Progenitor cell of endocrine pancreas (in vitro differentiated cells): Measurements from ENCODE around the gene TFF2. TPM values are rescaled to one million over a fixed set of nuclear protein-coding genes. Genes with fewer than 3 reads are reported as not detected.

Source experiments
- DNase-seq: peaks from one replicate; pipeline ENCODE4 v3.0.0; 2021; ENCODE audit warnings: low spot score; ENCODE audit not compliant: unreplicated experiment
- H3K27ac Mint-ChIP-seq: 2 replicates; pipeline ENCODE4 v1.8.0; 2021; ENCODE audit warnings: mild to moderate bottlenecking, moderate library complexity, mixed read lengths
- H3K27me3 Mint-ChIP-seq: 2 replicates; pipeline ENCODE4 v1.8.0; 2021; ENCODE audit warnings: mixed read lengths
- H3K36me3 Mint-ChIP-seq: 2 replicates; pipeline ENCODE4 v1.8.0; 2022; ENCODE audit warnings: mixed read lengths; ENCODE audit not compliant: insufficient read depth
- H3K4me1 Mint-ChIP-seq: 2 replicates; pipeline ENCODE4 v1.8.0; 2021; ENCODE audit warnings: low read depth, mixed read lengths
- H3K4me3 Mint-ChIP-seq: 2 replicates; pipeline ENCODE4 v1.8.0; 2021; ENCODE audit warnings: low read depth, mild to moderate bottlenecking, moderate library complexity, mixed read lengths
- H3K9me3 Mint-ChIP-seq: 2 replicates; pipeline ENCODE4 v1.8.0; 2021; ENCODE audit warnings: low read depth, mixed read lengths
- CTCF ChIP-seq: fragments of 200-600 bp; sonication (generic); IDR thresholded peaks from one replicate; pipeline ENCODE4 v1.5.0; 2021; ENCODE audit warnings: antibody characterized with exemption, mild to moderate bottlenecking; ENCODE audit not compliant: unreplicated experiment
- total RNA-seq: library from RNA; stranded (reverse); gene quantifications from 2 replicates; pipeline ENCODE4 v1.2.1, GENCODE V29; 2021

The TFF2 gene
- total RNA-seq, 1 donor from 2014 or later, result not detected

- peaks cover 3% of the 10 kb centered on the region for H3K9me3 Mint-ChIP-seq
- peaks cover 50% of the 10 kb centered on the region for H3K4me1 Mint-ChIP-seq
- H3K27me3 Mint-ChIP-seq, result no peaks in the 10 kb centered on the region
- no peak for DNase-seq
- no peak overlapping the region for H3K4me3 Mint-ChIP-seq
- H3K27ac Mint-ChIP-seq, result no peak overlapping the region
- no peak for TF ChIP-seq CTCF
- H3K36me3 Mint-ChIP-seq, result no peaks in the 10 kb centered on the region
Measured at GRCh38 chr21:42392731-42393442, 42.1 kb upstream of the TFF2 start.

- no peak for DNase-seq
- no peak for TF ChIP-seq CTCF
Measured at GRCh38 chr21:42391297-42391696, 40.5 kb upstream of the TFF2 start.

GRCh38 chr21:42390696-42391095 lies 39.9 kb upstream of the TFF2 start:
- Mint-ChIP-seq H3K9me3 (peaks cover 3% of the 10 kb centered on the region), H3K4me3 (no peak overlapping the region), H3K36me3 (no peaks in the 10 kb centered on the region), H3K4me1 (peaks cover 63% of the 10 kb centered on the region), H3K27ac (peak overlapping the region; percentile 99), H3K27me3 (no peaks in the 10 kb centered on the region)
- no peak for DNase-seq
- no peak for TF ChIP-seq CTCF

More at GRCh38 chr21:42391297-42391696, 40.5 kb upstream of the TFF2 start:
- peaks cover 3% of the 10 kb centered on the region for H3K9me3 Mint-ChIP-seq
- H3K4me3 Mint-ChIP-seq, result no peak overlapping the region
- H3K27me3 Mint-ChIP-seq, result no peaks in the 10 kb centered on the region
- H3K27ac Mint-ChIP-seq, result no peak overlapping the region
- H3K36me3 Mint-ChIP-seq, result no peaks in the 10 kb centered on the region
- H3K4me1 Mint-ChIP-seq, result peaks cover 62% of the 10 kb centered on the region

DNA sequence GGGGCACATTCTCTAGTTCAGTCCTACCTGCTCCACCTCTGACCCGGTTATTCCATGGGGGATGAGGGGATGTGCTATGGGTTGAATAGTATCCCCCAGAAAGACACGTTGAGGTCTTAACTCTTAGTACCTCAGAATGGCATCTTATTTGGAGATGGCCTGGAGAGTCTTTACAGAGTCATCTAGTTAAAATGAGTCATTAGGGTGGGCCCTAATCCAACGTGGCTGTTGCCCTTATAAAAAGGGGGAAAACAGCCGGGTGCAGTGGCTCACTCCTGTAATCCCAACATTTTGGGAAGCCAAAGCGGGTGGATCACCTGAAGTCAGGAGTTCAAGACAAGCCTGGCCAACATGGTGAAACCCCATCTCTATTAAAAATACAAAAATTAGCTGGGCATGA lies 39.4 kb upstream of the TFF2 start:
- no peak for DNase-seq
- Mint-ChIP-seq H3K4me3 (no peak overlapping the region), H3K27me3 (no peaks in the 10 kb centered on the region), H3K36me3 (no peaks in the 10 kb centered on the region), H3K4me1 (peaks cover 67% of the 10 kb centered on the region), H3K27ac (peak overlapping the region; percentile 99), H3K9me3 (peaks cover 3% of the 10 kb centered on the region)
- TF ChIP-seq CTCF, result no peak

DNA sequence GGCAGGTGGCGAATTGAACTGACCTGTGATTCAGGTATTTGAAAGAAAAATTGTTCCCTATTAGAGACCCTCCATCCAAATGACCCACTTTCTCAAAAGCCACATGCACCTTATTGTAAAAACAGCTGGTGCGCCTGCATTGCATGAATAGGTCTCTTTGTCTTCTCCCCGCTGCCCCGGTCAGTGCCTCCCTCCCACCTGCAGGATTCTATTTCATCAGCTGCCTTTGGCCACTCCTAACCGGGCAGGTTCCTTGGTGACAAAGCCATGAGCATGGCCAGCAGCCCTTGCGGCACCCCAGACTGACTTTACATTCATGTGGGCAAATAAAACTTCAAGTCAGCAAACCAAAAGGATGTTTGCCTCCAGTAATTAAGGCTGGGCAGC lies 38.6 kb upstream of the TFF2 start:
- TF ChIP-seq CTCF, result no peak
- DNase-seq, result peak; percentile 53
- H3K27me3 Mint-ChIP-seq, result no peaks in the 10 kb centered on the region
- H3K36me3 Mint-ChIP-seq, result no peaks in the 10 kb centered on the region
- H3K4me1 Mint-ChIP-seq, result peaks cover 69% of the 10 kb centered on the region
- peaks cover 3% of the 10 kb centered on the region for H3K9me3 Mint-ChIP-seq
- H3K27ac Mint-ChIP-seq, result peak overlapping the region; percentile 99
- peak overlapping the region; percentile 50 for H3K4me3 Mint-ChIP-seq
